Endothelial cell of umbilical vein (primary cell): Measurements from ENCODE around the gene TAS2R3. TPM values are rescaled to one million over a fixed set of nuclear protein-coding genes. Genes with fewer than 3 reads are reported as not detected.

Experiments used
- BruUV-seq: library from RNA; stranded (reverse); fragments of 400-500 nt; replicated peaks from 2 replicates; lab custom pipeline; 2021; lab: Mats Ljungman, UMichigan
- CTCF ChIA-PET: fragments of 300-600, 350-600 bp; sonication (Branson Sonifier 250); formaldehyde crosslinking; loops from one replicate; lab custom pipeline; 2021; ENCODE audit warnings: antibody characterized with exemption, inconsistent platforms; lab: Charles Lee
- POLR2A ChIA-PET: fragments of 300-600, 350-600 bp; sonication (Branson Sonifier 250); formaldehyde crosslinking; loops from one replicate; lab custom pipeline; 2021; ENCODE audit warnings: antibody characterized with exemption, inconsistent platforms; lab: Charles Lee
- DNase-seq: peaks from one replicate; pipeline ENCODE4 v3.0.0-alpha.2; 2011; ENCODE audit warnings: low read depth, low spot score
- FAIRE-seq: peaks from 2 replicates; lab custom pipeline; 2011; peaks lifted over from hg19 to GRCh38; lab: Jason Lieb, UNC
- H2AFZ ChIP-seq: 2 replicates; pipeline ENCODE4 v1.6.0; 2012; ENCODE audit warnings: low read depth, low read length, control low read depth, inconsistent platforms
- H3K27ac ChIP-seq: 2 replicates; pipeline ENCODE4 v1.5.1; 2011; ENCODE audit warnings: low read depth, mild to moderate bottlenecking, control low read depth, low read length, moderate library complexity; ENCODE audit not compliant: insufficient read depth
- H3K27me3 ChIP-seq, 2 experiments: 2 replicates each; pipeline versions ENCODE4 v1.6.0 to v1.6.1; 2011; ENCODE audit warnings: low read length in 2 of 2, mixed read lengths in 1 of 2; ENCODE audit not compliant: control insufficient read depth in 2 of 2, insufficient read depth in 2 of 2
- H3K36me3 ChIP-seq, 2 experiments: 2 replicates in 1 of 2; 3 replicates in 1 of 2; pipeline ENCODE4 v1.5.1; 2011; ENCODE audit warnings: low read length in 2 of 2, mild to moderate bottlenecking in 1 of 2, moderate library complexity in 1 of 2; ENCODE audit not compliant: control insufficient read depth in 2 of 2, insufficient read depth in 2 of 2; ENCODE audit errors: extremely low read depth in 1 of 2
- H3K4me1 ChIP-seq: 3 replicates; pipeline ENCODE4 v1.5.1; 2011; ENCODE audit warnings: mild to moderate bottlenecking, low read length; ENCODE audit not compliant: control insufficient read depth, insufficient read depth; ENCODE audit errors: extremely low read depth
- H3K4me2 ChIP-seq: 2 replicates; pipeline ENCODE4 v1.6.1; 2011; ENCODE audit warnings: low read length, control low read depth, mixed read lengths; ENCODE audit not compliant: insufficient read depth
- H3K4me3 ChIP-seq, 3 experiments: fragments of 200-600 bp in 1 of 3; sonication (generic), shearing (Covaris generic) in 1 of 3; replicated peaks in 1 of 3; 2 replicates each; pipeline ENCODE4 v1.5.1; 2011 to 2016; ENCODE audit warnings: control low read depth in 3 of 3, low read length in 3 of 3, mild to moderate bottlenecking in 2 of 3, inconsistent platforms in 1 of 3, low read depth in 1 of 3, moderate library complexity in 1 of 3; ENCODE audit not compliant: insufficient read depth in 1 of 3
- H3K79me2 ChIP-seq: 2 replicates; pipeline ENCODE4 v1.6.0; 2012; ENCODE audit warnings: low read length, inconsistent platforms; ENCODE audit not compliant: control insufficient read depth, insufficient read depth
- H3K9ac ChIP-seq: replicated peaks from 2 replicates; pipeline ENCODE3; 2011; ENCODE audit warnings: low read length, control low read depth; ENCODE audit not compliant: insufficient read depth; ENCODE audit errors: extremely low read depth
- H3K9me1 ChIP-seq: replicated peaks from 3 replicates; pipeline ENCODE4 v1.6.0; 2011; ENCODE audit warnings: mild to moderate bottlenecking, low read length; ENCODE audit not compliant: control insufficient read depth, insufficient read depth; ENCODE audit errors: extremely low read depth
- H3K9me3 ChIP-seq: replicated peaks from 2 replicates; pipeline ENCODE4 v1.5.1; 2012; ENCODE audit warnings: low read length, inconsistent platforms; ENCODE audit not compliant: control insufficient read depth, insufficient read depth
- H4K20me1 ChIP-seq: replicated peaks from 2 replicates; pipeline ENCODE3; 2011; ENCODE audit warnings: mild to moderate bottlenecking, low read length; ENCODE audit not compliant: control insufficient read depth, insufficient read depth; ENCODE audit errors: extremely low read depth
- CTCF ChIP-seq, 2 donors: IDR thresholded peaks; 1 replicate in 1 of 2; 2 replicates in 1 of 2; pipeline ENCODE4 v1.5.1; 2011; ENCODE audit warnings: low read length in 2 of 2, mild to moderate bottlenecking in 2 of 2, moderate library complexity in 2 of 2, control low read depth in 1 of 2, inconsistent platforms in 1 of 2, low read depth in 1 of 2; ENCODE audit not compliant: insufficient read depth in 1 of 2; ENCODE audit errors: extremely low read depth in 1 of 2
- EZH2 ChIP-seq: IDR thresholded peaks from 2 replicates; pipeline ENCODE4 v1.6.1; 2012; ENCODE audit warnings: borderline replicate concordance, low read depth, mild to moderate bottlenecking, moderate library complexity, low read length, inconsistent platforms; ENCODE audit not compliant: severe bottlenecking
- FOS ChIP-seq: IDR thresholded peaks from 2 replicates; pipeline ENCODE4 v1.6.1; 2011; ENCODE audit warnings: mild to moderate bottlenecking, low read length, moderate library complexity, borderline replicate concordance; ENCODE audit not compliant: insufficient read depth
- GATA2 ChIP-seq: IDR thresholded peaks from 2 replicates; pipeline ENCODE4 v1.7.0; 2011; ENCODE audit warnings: low read depth, mild to moderate bottlenecking, moderate library complexity, mixed read lengths, low read length; ENCODE audit not compliant: insufficient read length, insufficient read depth
- JUN ChIP-seq: IDR thresholded peaks from 2 replicates; pipeline ENCODE4 v1.6.1; 2011; ENCODE audit warnings: borderline replicate concordance, low read depth; ENCODE audit not compliant: insufficient read length, insufficient read depth
- MAX ChIP-seq: IDR thresholded peaks from 2 replicates; pipeline ENCODE4 v1.6.1; 2011; ENCODE audit not compliant: insufficient read depth, insufficient read length
- MYC ChIP-seq: IDR thresholded peaks from one replicate; pipeline ENCODE4 v1.6.1; 2011; ENCODE audit warnings: mild to moderate bottlenecking, low read depth, low read length
- POLR2A ChIP-seq: IDR thresholded peaks from 2 replicates; pipeline ENCODE4 v1.6.1; 2012; ENCODE audit warnings: low read depth, mild to moderate bottlenecking, control low read depth, low read length
- POLR2AphosphoS5 ChIP-seq: IDR thresholded peaks from 2 replicates; pipeline ENCODE4 v1.6.1; 2012; ENCODE audit warnings: low read depth, mild to moderate bottlenecking, control low read depth, low read length, moderate library complexity; ENCODE audit not compliant: insufficient read depth
- dilution Hi-C: fragments of 300-500 bp; cut with MboI; formaldehyde crosslinking; loops from one replicate; pipeline ENCODE4 v1.15.0; 2019; ENCODE audit warnings: low sequenced_read_pairs; ENCODE audit not compliant: extremely low pct_ligation_motif_present
- intact Hi-C: fragments of 100-400 bp; cut with micrococcal nuclease; formaldehyde crosslinking; loops from one replicate; pipeline ENCODE4 v1.10.0; 2022
- polyA plus RNA-seq, 4 experiments: library from polyadenylated mRNA; depleted of rRNA in 3 of 4; stranded (reverse) in 3 of 4; unstranded in 1 of 4; fragments of >200 nt; gene quantifications; 2 replicates each; pipeline versions ENCODE4 v1.2.1 to v1.2.3, GENCODE V29; 2011 to 2012; ENCODE audit warnings: missing spikeins in 1 of 4
- total RNA-seq: library from RNA; stranded (reverse); gene quantifications from 2 replicates; pipeline ENCODE4 v1.2.3, GENCODE V29; 2021

Gene TAS2R3
- total and polyA plus RNA-seq, 2 donors (not counting 3 experiments of a cell fraction or from before 2014, with no cell fraction given), result 0.08 to 2.0 TPM

- H3K27me3 ChIP-seq, result no peaks in the 10 kb centered on the region
- no peaks in the 10 kb centered on the region for H4K20me1 ChIP-seq
- POLR2A ChIA-PET, result no interaction called here
- FAIRE-seq (no peak), DNase-seq (no peak)
- no peak for TF ChIP-seq GATA2
- no peak for TF ChIP-seq POLR2AphosphoS5
- no peak for TF ChIP-seq EZH2
- no peak for TF ChIP-seq FOS
- no peak for TF ChIP-seq CTCF (IDR thresholded peaks at IDR 0.05; ENCODE audit: extremely low read depth in 1 of 2, insufficient read depth in 1 of 2, low read depth in 1 of 2, low read length in 2 of 2)
- no peak for TF ChIP-seq JUN
- no peak for TF ChIP-seq MYC
- TF ChIP-seq MAX, result no peak
- TF ChIP-seq POLR2A, result no peak
- H3K36me3 ChIP-seq, result peaks cover 19 to 33% of the 10 kb centered on the region in 2 experiments
- intact Hi-C loops (no loop called here), dilution Hi-C loops (no loop called here)
- no peak overlapping the region for H3K4me2 ChIP-seq
- no peak overlapping the region for H3K27ac ChIP-seq
- no peaks in the 10 kb centered on the region for H3K9me3 ChIP-seq
- H3K4me3 ChIP-seq, result no peak overlapping the region
- peaks cover 27% of the 10 kb centered on the region for H3K79me2 ChIP-seq
- BruUV-seq, result no TSS peak
- peaks cover 7% of the 10 kb centered on the region for H3K4me1 ChIP-seq
- CTCF ChIA-PET, result no interaction called here
- no peak overlapping the region for H3K9ac ChIP-seq
- no peaks in the 10 kb centered on the region for H3K9me1 ChIP-seq
- H2AFZ ChIP-seq, result no peak overlapping the region
Measured at GRCh38 chr7:141744131-141744530, 19.8 kb upstream of the TAS2R3 start.
